Skeletal muscle satellite cell (primary cell): ENCODE results near the gene RBX1.
"Not testable (repeated sequence)": the region's sequence is repeated elsewhere in the genome, so short reads cannot be mapped to it uniquely, and the experiment has no call there.

Experiments used
- H3K27me3 ChIP-seq: 2 replicates; pipeline ENCODE4 v1.7.0; 2013; ENCODE audit warnings: low read length; ENCODE audit not compliant: control insufficient read depth, insufficient read depth
- H3K36me3 ChIP-seq: 2 replicates; pipeline ENCODE4 v1.7.0; 2013; ENCODE audit warnings: mild to moderate bottlenecking, control low read depth, low read length; ENCODE audit not compliant: insufficient read depth
- H3K4me1 ChIP-seq: 2 replicates; pipeline ENCODE4 v1.7.0; 2013; ENCODE audit warnings: low read length; ENCODE audit not compliant: control insufficient read depth, insufficient read depth
- H3K4me2 ChIP-seq: 2 replicates; pipeline ENCODE4 v1.7.0; 2013; ENCODE audit warnings: mild to moderate bottlenecking, low read length
- H3K4me3 ChIP-seq: 2 replicates; pipeline ENCODE4 v1.7.0; 2013; ENCODE audit warnings: low read length
- H3K9ac ChIP-seq: 2 replicates; pipeline ENCODE4 v1.7.0; 2013; ENCODE audit warnings: mild to moderate bottlenecking, low read depth, low read length, moderate library complexity
- H3K9me3 ChIP-seq: replicated peaks from 2 replicates; pipeline ENCODE4 v1.7.0; 2013; ENCODE audit warnings: mild to moderate bottlenecking, control low read depth, low read length

The RBX1 gene

GRCh38 chr22:41001722-41002122 is 50.5 kb downstream of the RBX1 start:
- H3K27me3 ChIP-seq, result peaks cover 6% of the 10 kb centered on the region
- H3K4me2 ChIP-seq, result no peak overlapping the region
- H3K4me1 ChIP-seq, result no peaks in the 10 kb centered on the region
- no peaks in the 10 kb centered on the region for H3K9me3 ChIP-seq
- H3K9ac ChIP-seq, result no peak overlapping the region
- H3K36me3 ChIP-seq, result no peaks in the 10 kb centered on the region
- no peak overlapping the region for H3K4me3 ChIP-seq

- not testable (repeated sequence) for H3K4me3 ChIP-seq, H3K9ac ChIP-seq, H3K9me3 ChIP-seq, H3K4me2 ChIP-seq, H3K27me3 ChIP-seq, H3K4me1 ChIP-seq, H3K36me3 ChIP-seq
These were observed 51.2 kb downstream of the RBX1 start for GRCh38 chr22:41002386-41002785.

- H3K4me3 ChIP-seq, result no peak overlapping the region
- H3K36me3 ChIP-seq, result no peaks in the 10 kb centered on the region
- H3K9me3 ChIP-seq, result no peaks in the 10 kb centered on the region
- H3K4me1 ChIP-seq, result no peaks in the 10 kb centered on the region
- H3K9ac ChIP-seq, result no peak overlapping the region
- H3K4me2 ChIP-seq, result no peak overlapping the region
- peaks cover 6% of the 10 kb centered on the region for H3K27me3 ChIP-seq
These were observed 51.9 kb downstream of the RBX1 start for GRCh38 chr22:41003066-41003465.

GRCh38 chr22:41003976-41004375 is 52.8 kb downstream of the RBX1 start:
- Histone ChIP-seq H3K4me1 (no peaks in the 10 kb centered on the region), H3K9ac (no peak overlapping the region), H3K4me2 (no peak overlapping the region), H3K9me3 (no peaks in the 10 kb centered on the region), H3K27me3 (peaks cover 6% of the 10 kb centered on the region), H3K36me3 (no peaks in the 10 kb centered on the region), H3K4me3 (no peak overlapping the region)

- no peak overlapping the region for H3K4me3 ChIP-seq
These were observed 58.2 kb downstream of the RBX1 start for GRCh38 chr22:41009222-41009948.

GRCh38 chr22:41015003-41015402 is 63.8 kb downstream of the RBX1 start:
- Histone ChIP-seq H3K4me2 (no peak overlapping the region), H3K4me3 (no peak overlapping the region), H3K36me3 (no peaks in the 10 kb centered on the region), H3K9me3 (no peaks in the 10 kb centered on the region), H3K9ac (no peak overlapping the region), H3K4me1 (no peaks in the 10 kb centered on the region), H3K27me3 (no peaks in the 10 kb centered on the region)

More at GRCh38 chr22:41009222-41009948, 58.2 kb downstream of the RBX1 start:
- H3K27me3 ChIP-seq, result no peaks in the 10 kb centered on the region
- H3K9ac ChIP-seq, result no peak overlapping the region
- no peaks in the 10 kb centered on the region for H3K36me3 ChIP-seq
- peaks cover 6% of the 10 kb centered on the region for H3K4me1 ChIP-seq
- peak overlapping the region; percentile 12 for H3K4me2 ChIP-seq
- no peaks in the 10 kb centered on the region for H3K9me3 ChIP-seq

GRCh38 chr22:41021061-41021612 is 70.0 kb downstream of the RBX1 start:
- peak overlapping the region; percentile 89 for H3K9ac ChIP-seq
- H3K4me1 ChIP-seq, result peaks cover 18% of the 10 kb centered on the region
- H3K9me3 ChIP-seq, result no peaks in the 10 kb centered on the region
- H3K4me3 ChIP-seq, result peak overlapping the region; percentile 80
- no peaks in the 10 kb centered on the region for H3K36me3 ChIP-seq
- peak overlapping the region; percentile 87 for H3K4me2 ChIP-seq
- no peaks in the 10 kb centered on the region for H3K27me3 ChIP-seq

GRCh38 chr22:41021613-41022454 is 70.7 kb downstream of the RBX1 start:
- Histone ChIP-seq H3K4me3 (peak overlapping the region; percentile 80), H3K9ac (peak overlapping the region; percentile 89)

GRCh38 chr22:41022470-41023298 is 71.5 kb downstream of the RBX1 start:
- Histone ChIP-seq H3K4me1 (peaks cover 18% of the 10 kb centered on the region), H3K4me3 (peak overlapping the region; percentile 80), H3K4me2 (peak overlapping the region; percentile 87), H3K9ac (peak overlapping the region; percentile 89), H3K27me3 (no peaks in the 10 kb centered on the region), H3K9me3 (no peaks in the 10 kb centered on the region), H3K36me3 (no peaks in the 10 kb centered on the region)

More at GRCh38 chr22:41021613-41022454, 70.7 kb downstream of the RBX1 start:
- H3K4me1 ChIP-seq, result peaks cover 18% of the 10 kb centered on the region
- H3K9me3 ChIP-seq, result no peaks in the 10 kb centered on the region
- no peaks in the 10 kb centered on the region for H3K36me3 ChIP-seq
- no peaks in the 10 kb centered on the region for H3K27me3 ChIP-seq
- H3K4me2 ChIP-seq, result peak overlapping the region; percentile 87
